ENCODE data around the gene GAMT.

The GAMT gene

DNA sequence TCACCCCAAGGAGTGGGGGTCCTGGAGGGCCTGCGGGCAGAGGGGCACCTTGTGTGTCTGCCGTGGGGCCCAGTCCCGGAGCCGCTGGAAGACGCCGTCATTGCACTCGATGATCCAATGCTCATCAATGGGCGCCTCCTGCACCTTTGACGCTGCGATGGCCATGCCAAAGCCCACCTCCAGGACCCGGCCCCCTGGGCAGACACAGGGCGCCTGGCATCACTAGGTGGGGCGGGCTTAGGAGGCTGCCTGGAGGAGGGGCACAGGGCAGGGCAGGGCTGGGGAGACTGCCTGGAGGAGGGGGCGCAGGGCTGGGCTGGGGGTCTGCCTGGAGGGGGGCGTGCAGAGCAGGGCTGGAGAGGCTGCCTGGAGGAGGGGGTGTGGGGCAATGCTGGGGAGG is 1.6 kb downstream of the GAMT start:
- DNase-seq (ENCODE audit: low read depth): no peak

DNA sequence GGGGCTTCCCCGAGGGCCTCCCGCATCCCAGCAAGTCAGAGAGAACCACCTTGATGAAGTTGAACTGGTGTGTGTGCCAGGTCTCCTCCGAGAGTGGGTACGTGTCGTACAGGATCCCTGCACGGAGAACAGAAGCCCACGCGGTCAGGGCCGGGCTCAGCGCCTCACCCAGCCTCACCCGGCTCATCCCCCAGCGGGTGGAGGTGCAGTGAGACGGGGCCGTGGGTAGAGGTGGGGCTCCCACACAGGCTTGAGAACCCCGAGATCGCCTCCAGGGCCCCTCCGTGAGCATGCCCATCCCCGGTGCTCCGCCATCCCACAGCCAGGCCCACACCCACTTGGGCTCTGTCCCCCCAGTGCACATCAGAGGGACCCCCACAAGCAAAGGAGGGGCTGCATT is 2.3 kb downstream of the GAMT start:
- DNase-seq (ENCODE audit: low read depth): no peak

GRCh38 chr19:1397838-1398237 is 3.5 kb downstream of the GAMT start:
- no peak for DNase-seq (ENCODE audit: low read depth)

DNA sequence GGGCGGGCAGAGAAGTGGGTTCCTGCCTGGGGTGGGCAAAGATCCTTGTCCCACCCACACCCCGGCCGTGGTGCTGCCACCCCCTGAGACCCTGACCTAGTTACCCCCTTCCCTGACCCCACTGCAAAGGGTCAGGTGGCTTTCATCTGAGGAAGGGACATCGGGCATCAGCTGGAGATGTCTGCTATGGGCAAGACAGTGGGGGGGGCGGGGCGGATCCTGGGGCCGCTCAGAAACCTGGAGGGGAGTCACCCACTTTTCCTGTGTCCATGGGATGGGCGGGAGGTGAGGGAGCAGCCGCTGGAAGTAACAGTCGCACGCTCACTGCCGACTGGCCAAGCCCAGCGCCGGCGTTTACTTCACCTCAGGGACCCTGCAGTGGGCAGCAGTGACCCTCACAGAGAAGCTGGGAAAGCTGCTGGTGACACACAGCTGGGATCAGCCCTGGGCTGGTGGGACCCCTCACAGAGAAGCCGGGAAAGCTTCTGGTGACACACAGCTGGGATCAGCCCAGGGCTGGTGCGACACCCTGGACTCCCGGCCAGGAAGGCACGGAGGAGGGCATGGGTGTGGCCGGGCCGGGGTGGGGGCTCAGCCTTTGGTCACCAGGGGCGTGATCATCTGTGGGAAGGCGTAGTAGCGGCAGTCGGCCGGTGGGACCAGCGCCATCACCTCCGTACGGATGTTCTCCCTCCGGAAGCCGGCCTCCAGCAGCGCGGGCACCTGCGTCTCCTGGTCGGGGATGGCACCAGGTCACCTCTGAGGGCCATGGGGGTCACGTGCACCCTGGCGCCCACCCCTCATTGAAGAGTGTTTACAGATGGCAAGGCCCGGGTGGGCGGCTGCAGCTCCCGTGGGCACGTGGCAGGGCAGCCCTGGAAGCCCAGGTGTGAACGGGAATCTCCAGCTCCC is 4.3 kb downstream of the GAMT start:
- no peak for DNase-seq (ENCODE audit: low read depth)

DNA sequence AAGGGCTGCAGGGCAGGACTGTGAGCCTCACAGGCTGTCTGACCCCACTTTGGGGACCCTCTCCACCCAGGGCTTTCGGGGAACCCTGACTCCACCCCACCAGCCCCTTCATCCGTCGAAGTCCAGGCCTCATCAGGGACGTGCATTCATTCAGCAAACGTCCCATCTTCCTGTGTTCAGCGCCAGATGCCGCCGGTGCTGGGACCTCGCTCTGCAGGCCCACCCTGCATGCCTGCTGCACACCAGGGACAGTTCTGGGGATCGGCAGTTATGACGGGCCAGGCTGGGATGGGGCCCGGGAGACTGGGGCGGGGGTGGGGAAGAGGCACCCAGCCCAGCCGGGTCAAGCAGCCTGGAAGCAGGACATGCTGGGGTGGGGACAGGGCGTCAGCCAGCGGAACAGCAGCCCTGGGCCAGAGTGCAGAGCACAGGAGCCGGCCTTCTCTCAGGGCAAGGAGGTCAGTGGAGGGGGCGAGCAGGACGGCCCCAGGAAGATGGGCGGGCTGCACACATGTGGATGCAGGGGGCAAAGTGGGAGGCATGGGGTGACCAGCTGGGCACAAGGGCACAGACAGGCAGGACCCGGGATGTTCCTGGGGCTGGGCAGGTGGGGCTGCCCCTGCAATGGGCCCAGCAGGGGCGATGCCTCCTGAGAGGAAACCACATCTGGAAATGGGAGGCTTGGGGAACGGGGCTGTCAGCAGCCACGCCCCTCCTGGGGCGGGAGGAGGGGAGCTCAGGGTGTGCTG is 5.1 kb downstream of the GAMT start:
- DNase-seq (ENCODE audit: low read depth): no peak

DNA sequence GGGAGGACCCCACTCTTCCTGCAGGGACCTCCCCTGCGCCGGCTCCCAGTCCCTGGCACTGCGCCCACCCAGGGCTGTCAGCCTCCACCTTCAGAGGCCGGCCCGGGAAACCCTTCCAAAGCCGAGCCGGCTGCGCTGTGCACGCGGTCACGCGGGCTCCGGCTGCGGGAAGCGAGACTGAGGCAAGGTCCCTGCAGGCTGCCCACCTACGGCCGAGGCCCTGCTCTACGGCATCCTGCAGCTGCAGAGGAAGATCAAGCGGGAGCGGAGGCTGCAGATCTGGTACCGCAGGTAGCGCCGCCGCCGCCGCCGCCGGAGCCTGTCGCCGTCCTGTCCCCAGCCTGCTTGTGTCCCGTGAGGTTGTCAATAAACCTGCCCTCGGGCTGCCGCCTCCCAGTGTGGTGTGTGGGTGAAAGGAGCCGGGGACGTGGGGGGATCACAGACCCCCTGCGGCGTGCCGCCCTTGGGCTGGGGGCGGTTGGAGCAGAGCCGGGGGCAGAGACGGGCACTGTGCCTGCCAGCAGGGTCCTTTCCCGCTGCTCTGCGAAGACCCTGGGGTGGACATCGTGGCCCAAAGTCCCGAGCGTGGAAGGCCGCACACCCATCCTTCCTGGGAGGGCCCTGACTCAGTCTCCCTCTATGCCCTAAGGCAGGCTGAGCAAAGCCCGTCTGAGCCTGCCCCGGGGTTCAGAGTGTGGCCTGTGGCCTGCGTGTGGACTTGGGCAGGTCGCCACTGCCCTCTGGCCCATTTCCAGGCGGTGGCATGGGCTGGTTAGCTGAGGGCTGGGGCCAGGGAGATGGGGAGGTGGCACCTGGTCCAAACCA is 5.9 kb downstream of the GAMT start:
- no peak for DNase-seq (ENCODE audit: low read depth)

DNA sequence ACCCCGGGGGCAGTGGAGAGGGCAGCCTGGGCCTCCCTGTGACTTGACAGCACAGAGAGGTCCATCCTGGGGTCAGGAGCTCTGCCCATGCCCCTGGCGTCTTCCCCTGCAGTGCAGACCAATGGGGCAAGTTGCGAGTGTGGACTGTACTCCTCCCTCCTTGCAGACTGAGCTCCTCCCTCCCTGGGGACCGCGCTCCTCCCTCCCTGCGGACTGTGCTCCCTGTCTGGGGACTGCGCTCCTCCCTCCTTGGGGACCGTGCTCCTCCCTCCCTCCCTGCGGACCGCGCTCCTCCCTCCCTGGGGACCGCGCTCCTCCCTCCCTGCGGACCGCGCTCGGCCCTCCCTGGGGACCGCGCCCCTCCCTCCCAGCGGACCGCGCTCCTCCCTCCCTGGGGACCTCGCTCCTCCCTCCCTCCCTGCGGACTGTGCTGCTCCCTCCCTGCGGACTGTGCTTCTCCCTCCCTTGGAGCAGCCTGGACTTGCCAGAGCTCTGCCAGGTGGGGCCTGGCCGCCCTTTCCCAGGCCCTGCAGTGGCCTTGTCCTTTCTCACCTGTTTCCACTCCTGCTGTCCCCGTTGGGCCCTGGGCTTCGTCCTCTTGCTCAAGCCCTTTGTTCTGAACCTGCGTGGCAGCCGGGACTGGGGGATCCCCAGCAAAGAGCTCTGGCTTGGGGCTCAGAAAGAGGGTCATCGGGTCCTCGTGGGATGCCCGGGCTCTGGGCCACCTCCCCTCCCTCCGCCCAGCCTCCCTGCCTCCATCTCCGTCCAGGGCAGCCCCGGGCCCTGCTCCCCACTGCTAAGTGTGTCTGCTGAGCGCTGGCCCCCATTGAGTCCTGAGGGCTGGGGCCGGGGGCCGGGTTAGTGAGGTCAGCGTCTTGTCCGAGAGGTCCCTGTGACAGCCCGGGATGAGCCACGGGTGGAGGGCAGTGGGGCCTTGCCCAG is 6.8 kb downstream of the GAMT start:
- DNase-seq (ENCODE audit: low read depth): no peak

GRCh38 chr19:1393841-1394240 is 7.5 kb downstream of the GAMT start:
- no peak for DNase-seq (ENCODE audit: low read depth)

GRCh38 chr19:1392939-1393530 is 8.3 kb downstream of the GAMT start:
- DNase-seq (ENCODE audit: low read depth): no peak

DNA sequence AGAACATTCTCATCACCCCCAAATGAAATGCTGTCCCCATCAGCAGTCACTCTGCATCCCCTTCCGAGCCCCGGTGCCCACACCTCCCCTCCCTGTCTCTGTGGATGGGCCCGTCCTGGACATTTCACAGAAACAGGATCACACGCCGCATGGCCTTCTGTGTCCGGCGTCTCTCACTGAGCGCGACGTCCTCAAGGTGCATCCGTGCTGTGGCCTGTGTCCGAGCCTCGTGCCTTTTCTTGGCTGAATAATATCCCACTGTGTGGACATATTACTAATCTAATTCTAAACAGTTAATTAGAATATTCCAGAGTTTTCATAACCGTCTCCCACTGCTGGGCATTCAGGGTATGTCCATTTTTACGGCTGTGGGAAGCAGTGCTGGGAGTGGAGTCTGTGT is 8.9 kb downstream of the GAMT start:
- no peak for DNase-seq (ENCODE audit: low read depth)

DNA sequence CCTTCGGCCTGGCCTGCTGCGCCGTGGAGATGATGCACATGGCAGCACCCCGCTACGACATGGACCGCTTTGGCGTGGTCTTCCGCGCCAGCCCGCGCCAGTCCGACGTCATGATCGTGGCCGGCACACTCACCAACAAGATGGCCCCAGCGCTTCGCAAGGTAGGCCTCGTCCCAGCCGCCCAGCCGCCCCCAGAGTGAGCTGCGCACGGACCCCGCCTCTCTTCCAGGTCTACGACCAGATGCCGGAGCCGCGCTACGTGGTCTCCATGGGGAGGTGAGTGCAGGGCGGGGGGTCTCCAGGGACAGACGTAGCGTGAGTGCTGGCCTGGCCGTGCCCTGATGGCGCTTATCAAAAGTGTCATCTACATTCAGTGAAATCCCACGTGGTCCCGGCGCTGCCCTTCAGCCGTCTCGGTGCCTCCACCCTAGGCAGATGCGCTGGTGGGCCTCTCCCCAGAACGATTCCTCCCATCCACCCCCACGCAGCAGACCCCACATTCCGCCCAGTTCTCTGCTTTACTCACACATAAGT is 10.4 kb downstream of the GAMT start:
- DNase-seq (ENCODE audit: low read depth): no peak

GRCh38 chr19:1389033-1389940 is 12.1 kb downstream of the GAMT start:
- DNase-seq (ENCODE audit: low read depth): no peak

GRCh38 chr19:1388637-1389026 is 12.7 kb downstream of the GAMT start:
- no peak for DNase-seq (ENCODE audit: low read depth)

GRCh38 chr19:1387684-1388636 is 13.4 kb downstream of the GAMT start:
- no peak for DNase-seq (ENCODE audit: low read depth)

DNA sequence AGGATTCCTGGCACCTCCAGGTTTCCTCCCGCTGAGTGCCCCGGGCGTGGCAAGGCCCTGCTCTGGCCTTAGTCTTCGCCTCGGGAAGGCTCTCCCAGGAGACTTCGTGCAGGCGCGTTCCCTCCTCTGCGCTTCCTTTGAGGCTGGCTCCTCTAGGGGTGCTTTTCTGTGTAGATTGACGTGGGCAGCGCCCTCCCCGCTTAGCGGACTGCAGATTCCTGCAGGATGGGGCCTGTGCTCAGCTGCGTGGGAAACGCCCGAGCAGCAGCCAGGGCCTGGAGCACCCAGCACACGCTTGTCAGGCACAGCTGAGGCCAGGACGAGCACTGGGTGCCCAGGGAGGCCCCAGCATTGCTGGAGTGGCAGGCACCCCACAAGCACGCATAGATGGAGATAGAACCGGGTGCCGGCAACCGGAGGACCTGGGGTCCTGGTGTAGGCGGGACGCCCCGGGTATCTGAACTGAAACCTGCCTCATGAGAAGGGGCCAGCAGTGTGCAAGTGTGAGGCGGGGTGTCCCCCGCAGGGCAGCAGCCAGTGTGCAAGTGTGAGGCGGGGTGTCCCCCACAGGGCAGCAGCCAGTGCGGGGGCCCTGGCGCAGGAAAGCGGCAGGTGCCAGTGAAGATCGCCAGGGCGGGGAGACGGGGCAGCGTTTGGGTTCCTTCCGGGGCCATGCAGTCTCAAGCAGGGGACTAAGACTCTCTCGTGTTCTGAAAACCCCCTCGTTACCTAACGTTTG is 14.2 kb downstream of the GAMT start:
- no peak for DNase-seq (ENCODE audit: low read depth)

- DNase-seq (ENCODE audit: low read depth): no peak
Measured at GRCh38 chr19:1385816-1386215, 15.5 kb downstream of the GAMT start.

DNA sequence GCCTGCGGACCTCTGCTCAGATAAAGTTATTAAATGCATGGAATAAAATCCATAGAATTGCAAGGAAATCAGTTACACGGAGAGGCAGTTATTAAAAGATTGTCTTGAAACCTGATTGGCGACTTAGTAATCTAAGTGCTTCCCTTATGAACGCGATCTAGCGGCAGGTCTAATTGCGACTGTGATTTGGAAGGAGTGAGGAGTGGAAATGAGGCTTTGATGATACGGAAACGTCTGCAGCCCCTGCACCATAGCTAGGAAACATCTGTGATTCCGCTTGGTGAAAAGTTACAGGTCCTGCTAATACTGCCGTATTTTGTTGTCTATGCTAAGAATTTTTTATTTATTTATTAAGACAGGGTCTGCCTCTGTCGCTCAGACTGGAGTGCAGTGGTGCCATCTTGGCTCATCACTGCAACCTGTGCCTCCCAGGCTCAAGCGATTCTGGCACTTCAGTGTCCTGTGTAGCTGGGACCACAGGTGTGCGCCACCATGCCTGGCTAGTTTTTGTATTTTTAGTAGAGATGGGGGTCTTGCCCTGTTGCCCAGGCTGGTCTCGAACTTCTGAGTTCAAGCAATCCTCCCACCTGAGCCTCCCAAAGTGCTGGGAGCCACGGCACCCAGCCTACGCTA is 16.7 kb downstream of the GAMT start:
- DNase-seq (ENCODE audit: low read depth): no peak
